Stimulated activated CD4-positive, alpha-beta T cell treated with anti-CD3 and anti-CD28 coated beads, Interleukin-4, amount 100 ng/mL, for 48 hours (primary cell): ENCODE measurements around the gene HACL1.

Source experiments
- DNase-seq, 2 donors: peaks; one replicate each; pipeline ENCODE4 v3.0.0-alpha.2; 2020; ENCODE audit warnings: low read depth in 2 of 2

Gene HACL1

DNA sequence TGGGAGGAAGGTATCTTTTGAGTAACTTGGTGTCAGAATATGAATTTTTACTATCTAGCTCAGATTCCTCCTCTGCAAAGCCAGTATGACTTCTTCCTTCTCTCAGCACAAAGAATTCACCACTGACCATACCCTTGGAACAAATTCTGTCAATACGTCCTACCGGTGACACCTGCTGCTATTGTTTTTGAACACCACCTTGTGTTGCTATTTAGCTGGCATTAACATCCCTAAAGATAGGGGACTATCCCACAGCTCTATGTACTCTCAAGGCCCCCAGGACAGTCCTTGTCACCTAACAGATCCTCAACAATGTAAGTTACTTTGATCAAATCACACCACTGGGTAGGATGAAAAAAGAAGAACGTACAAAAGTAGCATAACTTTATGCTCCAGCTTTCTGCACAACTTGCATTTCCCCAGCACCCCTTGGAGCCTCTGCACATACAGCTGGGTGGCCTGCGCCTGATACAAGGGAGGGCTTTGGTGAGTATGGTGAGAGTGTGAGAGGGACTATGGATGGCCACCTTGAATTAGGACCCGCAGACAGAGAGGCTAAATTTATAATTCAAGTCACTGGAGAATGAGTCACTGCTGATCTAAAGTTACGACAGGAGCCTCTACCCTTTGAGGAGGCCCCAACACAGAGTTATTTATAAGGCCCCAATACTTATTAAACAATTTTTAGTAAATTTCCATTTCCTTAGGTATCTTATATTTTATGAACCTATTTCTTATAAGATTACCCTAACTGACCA is 77.5 kb downstream of the HACL1 start:
- DNase-seq, result no peak

DNA sequence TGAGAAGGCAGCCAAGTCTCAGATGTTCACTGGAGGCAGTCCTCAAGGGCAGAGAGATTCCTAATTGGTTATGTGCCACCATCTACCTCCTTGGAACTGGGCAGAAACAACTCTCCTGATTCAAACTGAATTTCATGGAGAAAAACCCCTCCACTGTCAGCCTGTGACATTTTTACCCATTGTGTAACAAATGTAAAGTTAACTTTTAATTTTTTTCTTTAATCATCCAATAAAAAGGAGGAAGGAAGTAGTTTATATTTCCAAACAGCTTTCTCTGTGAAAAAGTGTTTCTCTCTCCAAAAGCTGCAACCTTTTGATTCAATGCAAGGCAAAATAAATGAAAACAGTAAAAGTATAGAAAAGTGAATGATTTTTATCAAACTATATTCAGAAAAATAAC is 79.4 kb downstream of the HACL1 start:
- no peak for DNase-seq

DNA sequence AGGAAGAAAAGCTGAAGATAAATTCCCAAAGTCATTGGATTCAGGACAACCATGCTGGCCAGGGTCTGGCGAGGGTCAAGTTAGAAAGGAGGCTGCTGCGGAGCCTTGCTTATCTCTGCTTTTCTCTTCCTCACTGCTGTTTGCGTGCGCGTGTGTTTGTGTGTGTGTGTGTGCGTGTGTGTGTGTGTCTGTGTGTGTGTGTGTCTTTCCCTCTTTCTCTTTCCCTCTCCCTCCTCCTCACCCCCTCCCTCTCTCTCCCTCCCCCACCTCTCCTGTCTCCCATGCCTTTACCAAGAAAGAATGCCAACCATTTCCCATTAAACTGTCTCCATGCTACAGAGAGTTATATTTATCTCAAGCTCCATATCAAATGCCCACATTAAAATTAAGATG is 79.8 kb downstream of the HACL1 start, which contains the start of gene COLQ:
Gene COLQ (minus strand): TSS at position 134 of the 393 bp plus-strand sequence. CDS start 81 bp downstream, at position 53.
- no peak for DNase-seq

DNA sequence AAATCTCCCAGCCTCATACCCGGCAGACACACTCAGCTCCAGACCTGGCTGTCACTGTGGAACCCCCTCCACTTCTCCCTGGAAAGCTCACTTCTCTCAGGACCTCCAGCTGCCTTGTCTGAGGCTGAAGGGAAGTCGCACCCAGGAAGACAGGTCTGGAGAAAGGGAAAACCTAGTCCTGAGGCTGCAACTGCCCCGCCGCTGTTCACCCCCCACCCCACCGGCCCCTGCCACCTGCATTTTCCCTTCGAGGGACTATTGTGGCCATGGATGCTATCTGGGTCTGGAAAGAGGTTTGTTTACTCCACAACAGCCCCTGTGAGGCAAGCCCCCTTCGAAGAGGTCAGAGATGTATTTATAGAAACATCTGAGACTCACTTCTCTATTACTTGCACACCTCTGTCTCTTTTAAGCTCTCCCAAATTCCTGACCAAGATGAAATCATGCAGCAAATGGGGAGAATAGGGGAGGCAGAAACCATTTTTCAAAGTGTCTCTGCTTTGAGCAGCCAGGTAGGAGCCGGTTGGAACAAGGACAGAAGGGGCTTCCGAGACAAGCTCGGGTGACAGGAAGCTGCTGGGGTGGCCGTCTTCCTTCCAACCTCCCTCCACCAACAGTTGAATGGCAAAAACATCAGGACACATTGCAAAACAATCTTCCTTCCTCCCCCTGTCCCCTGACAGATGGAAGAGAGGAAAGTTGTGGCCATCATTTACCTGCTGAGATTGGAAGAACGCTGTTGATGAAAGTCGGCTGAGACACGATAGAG is 80.4 kb downstream of the HACL1 start:
- no peak for DNase-seq

DNA sequence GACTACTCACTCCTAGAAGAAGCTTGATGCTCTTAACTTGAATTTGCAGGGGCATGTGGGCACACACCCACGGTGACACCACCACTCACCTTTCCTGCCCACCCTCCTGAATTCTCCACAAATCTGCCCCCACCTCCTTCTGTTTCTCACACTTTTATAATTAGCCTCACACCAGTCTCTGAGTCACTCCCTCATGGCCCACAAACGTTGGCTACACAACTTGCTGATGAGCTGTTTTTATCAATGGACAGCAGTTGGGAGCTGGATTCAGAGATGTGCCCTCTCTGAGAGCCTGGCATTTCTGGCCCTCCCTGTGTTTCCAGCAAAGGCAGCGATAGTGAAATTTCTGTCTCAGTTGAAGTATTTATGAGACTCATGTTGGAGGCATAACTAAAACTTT is 81.2 kb downstream of the HACL1 start:
- DNase-seq, result no peak

DNA sequence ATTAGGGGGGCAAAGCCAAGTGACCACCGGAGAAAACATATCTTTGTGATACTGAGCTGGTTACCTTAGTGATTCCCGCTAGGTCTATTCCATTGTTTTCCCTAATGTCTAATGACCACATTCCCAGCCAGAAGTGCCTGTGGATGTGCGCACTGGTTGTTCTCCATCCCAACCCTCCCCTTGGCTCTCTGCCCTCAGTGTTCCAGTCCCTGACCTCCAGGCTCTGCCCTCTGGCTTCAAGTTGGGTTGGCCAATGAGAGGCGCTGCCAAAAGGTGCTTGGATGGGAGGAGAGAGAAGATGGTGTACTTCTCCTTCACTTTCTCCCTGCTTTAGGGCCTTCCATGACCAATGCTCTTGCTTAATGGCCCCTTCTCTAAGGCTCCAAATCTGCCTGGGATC is 82.3 kb downstream of the HACL1 start:
- DNase-seq, result no peak

DNA sequence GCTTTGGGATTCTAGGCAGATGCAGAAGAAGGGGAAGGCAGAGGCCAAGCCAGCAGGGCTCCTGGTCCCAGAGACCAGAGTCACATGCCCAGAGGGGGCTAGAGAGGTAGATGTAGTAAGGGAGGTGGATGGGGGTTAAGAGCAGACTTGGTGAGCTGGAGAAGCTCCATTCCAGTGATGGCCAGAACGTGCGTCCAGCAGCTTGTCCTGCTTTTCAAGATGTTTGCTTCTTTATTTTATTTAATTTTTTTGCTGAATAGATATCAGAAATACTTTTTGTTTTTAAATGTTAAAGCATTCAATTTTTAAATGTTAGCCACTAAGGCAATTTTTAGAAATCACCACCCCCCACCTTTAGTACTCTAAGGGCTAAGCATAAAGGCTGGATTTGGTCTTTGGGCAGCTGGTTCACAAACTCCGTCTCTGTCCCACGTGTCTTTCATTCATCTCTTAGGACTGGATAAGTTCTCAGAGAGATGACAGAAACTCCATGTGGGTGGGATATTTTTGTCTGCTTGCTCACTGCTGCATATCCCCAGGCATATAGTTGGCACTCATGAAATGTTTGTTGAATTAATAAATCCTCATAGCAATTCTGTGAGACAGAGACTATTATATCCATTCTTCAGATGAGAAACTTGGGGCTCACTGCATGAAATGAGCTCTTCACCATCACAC is 86.6 kb downstream of the HACL1 start:
- no peak for DNase-seq

- no peak for DNase-seq
Observed at GRCh38 chr3:15513810-15514662, 87.3 kb downstream of the HACL1 start.

DNA sequence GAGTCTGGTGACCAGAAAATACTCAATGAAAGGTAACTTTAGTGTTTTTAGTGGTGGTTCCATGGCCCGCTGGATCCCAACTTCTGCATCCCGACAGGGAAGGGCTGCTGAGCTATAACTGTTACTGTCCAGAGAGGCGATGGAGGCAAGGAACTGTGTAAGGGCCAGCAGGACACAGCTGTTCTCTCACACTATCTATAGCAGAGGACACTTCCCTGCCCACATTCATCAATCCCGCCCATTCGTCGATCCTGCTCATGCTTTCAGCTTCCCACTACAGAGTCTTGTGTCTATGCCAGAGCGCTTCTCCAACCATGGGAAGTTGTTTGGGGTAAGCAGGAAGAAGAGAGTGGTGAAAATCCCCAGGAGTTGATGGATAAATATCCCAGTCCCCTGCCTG is 88.3 kb downstream of the HACL1 start:
- DNase-seq, result no peak

- no peak for DNase-seq
Observed at GRCh38 chr3:15512166-15512565, 89.2 kb downstream of the HACL1 start.

- DNase-seq, result no peak
Observed at GRCh38 chr3:15511156-15511555, 90.2 kb downstream of the HACL1 start.
